ENCODE results near the gene EXOC3.
A peak's percentile ranks its signal among the peaks of the same experiment; 100 is the strongest.
"Not testable (repeated sequence)": the region's sequence is repeated elsewhere in the genome, so short reads cannot be mapped to it uniquely, and the experiment has no call there.

Gene EXOC3

DNA sequence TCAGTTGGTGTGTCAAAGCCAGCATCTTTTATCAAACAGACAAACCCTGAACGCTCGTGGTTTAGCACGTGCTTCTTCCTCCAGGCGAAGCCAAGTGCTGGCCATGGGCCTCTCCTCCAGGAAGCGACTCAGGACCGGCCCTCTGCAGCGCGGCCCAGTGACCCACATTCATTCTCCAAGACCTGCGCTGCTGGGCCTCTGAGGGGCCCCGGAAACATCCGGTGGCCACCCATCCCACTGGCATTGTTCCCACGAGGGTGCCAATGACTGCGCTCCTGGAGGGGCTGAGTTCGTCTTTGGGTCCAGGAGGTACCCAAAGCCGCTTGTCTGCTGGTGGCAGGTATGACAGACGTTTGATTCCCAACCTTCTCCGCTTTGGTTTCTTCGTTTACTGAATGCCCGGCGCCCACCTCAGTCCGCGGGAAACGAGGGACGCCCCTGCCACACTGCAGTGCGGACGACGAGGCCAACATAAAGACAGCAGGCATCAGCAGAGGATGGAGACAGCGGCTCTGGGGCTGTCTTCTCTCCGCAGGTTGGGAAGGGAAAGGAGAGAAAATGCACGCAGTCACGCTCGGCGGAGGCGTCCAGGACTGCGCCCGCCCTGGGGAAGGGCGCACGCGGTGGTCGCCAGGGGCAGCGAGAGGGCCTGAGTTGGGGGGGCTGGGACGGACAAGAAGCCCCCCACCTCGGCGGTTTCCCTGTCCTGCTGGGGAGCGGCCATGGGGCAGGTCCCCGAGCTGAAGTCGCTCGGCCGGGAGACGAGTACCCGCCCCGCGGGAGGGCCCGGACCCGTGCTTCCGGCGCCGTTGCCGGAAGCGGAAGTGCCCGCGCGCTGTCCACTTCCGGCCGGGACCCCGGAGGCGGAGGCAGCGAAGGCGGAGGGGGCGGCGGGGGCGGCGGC is at the start of gene EXOC3:
Gene EXOC3 (plus strand): TSS at position 842 of the 904 bp plus-strand sequence. CDS start 3,030 bp downstream, outside the sequence.
- peak; percentile 15 for DNase-seq

DNA sequence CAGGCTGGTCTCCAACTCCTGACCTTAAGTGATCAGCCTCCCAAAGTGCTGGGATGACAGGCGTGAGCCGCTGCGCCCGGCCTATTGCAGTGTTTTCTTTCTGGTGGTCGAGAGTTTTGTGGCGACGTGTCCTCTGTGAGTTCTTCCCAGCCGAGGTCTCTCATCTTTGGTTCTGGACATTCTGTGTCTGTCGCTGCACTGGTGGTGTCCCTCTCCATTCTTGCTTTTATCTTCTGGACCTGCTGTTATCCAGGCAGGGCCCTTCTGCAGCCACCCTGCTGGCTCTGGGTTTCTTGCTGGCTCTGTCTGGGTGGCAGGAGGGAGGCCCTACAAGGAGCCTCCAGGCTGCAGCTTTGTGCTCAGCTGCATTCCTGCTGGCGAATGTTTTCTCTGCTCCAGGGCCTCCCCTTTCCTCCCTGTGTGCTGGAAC is 49.1 kb upstream of the EXOC3 start:
- no peak for DNase-seq

DNA sequence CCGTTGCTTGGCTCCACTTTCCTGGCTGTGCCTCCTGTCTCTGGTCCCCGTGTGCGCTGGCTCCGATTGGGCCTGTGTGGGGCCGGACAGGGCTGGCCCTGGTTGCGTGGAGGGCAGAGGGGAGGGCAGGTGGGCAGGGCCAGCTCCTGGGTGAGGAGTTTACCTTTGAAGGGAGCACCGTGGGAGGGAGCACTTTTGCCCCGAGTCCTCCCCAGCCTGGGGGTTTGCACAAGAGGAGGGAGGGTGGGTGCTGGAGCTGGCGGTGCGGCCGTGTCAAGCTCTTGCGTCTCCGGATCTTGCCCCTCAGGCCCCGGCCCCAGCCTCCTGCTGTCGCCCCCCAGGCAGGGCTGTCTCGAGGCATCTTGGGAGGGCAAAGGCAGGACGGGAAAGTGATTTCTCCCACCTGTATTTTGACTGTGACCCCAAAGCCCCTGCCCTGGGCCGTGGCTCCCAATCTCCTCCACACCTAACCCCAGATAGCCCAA is 48.3 kb upstream of the EXOC3 start:
- DNase-seq, result no peak

DNA sequence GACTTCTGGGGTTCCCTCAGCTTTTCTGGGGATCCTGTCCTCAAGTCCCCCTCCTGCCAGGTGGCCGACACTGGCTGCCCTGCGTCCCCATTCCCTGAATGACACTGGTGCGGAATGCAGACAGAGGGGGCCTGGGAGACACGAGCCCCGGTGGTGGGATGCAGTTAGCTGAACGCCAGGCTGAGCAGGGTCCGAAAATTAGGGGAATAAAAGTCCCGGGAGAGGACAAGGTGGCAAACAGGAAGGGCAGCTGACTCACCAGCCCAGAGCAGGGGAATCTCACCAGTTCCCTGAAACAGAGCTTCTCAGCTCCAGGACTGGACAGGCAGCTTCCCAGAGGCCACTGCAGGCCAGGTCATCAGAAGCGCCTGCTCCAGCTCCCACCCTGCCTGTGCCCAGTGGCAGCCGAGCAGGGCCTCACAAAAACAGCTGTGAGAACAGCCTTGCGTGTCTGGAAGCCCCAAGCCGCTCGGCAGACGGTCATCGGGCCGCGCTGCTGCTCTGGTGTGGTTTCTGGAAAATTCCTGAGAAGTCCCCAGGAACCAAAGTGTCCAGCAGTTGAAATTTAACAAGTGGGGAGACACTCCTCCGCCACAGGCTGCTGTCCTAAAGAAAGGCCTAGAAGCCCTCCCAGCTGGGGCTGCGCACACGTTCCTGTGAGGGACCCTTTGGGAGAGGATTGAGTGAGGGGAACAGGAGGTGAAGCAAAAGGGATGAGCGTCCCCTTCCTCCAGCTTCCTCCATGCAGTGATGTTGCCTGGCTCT is 47.6 kb upstream of the EXOC3 start:
- DNase-seq, result no peak

DNA sequence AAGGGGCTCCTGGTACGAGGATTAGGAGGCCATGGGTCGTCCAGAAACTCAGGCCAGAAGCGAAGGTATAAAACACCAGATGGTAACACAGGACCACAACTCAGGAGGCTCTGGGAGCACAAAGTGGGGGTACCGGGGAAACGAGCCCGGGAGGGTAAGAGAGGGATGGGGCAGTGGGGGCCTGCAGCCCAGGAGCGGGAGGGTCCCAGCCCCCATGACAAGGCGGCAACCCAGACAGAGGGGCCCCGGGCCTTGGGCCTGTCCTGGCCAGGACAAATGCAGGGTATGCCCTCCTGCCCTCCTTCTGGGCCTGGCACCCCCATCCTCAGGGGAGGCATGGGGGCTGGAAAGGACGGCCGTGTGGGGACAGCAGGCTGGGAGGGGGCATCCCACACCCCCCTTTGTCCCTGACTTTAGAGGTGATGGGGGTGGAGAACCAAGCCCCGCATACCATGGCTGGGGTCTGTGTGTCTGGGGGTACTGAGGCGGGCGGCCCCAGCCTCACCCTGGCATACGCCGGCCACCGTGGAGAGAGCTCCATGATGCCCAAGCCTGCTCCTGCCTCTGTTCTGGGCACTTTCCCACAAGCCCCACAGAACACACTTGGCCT is 47.0 kb upstream of the EXOC3 start:
- no peak for DNase-seq

DNA sequence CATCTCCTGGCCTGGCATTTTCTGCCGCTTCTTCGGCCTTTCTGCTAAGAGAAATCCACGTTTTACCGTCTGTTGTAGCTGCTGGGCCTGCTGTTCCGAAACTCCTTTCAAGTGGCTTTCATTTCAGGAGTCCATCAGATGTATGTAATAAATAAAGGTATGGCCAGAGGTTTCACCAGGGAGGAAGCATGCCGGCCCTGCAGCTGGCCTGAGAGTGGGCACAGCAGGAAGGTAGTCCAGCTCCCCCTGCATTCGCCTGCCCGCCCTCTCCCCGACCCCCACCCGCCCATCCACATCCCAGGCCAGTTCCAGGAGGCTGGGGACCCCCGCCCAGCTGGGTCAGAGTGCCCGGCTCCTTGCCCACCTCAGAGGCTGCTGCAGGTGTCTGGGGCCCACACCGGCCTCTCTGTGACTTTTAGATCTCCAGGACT is 46.4 kb upstream of the EXOC3 start:
- DNase-seq, result no peak

DNA sequence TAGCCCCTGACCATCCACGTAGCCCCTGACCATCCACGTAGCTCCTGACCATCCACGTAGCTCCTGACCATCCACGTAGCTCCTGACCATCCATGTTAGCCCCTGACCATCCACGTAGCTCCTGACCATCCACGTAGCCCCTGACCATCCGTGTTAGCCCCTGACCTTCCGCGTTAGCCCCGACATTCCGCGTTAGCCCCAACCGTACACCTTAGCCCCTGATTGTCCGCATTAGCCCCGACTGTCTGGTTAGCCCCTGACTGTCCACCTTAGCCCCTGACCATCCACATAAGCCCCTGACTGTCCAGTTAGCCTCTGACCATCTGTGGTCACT is 44.9 kb upstream of the EXOC3 start:
- DNase-seq, result not testable (repeated sequence)

DNA sequence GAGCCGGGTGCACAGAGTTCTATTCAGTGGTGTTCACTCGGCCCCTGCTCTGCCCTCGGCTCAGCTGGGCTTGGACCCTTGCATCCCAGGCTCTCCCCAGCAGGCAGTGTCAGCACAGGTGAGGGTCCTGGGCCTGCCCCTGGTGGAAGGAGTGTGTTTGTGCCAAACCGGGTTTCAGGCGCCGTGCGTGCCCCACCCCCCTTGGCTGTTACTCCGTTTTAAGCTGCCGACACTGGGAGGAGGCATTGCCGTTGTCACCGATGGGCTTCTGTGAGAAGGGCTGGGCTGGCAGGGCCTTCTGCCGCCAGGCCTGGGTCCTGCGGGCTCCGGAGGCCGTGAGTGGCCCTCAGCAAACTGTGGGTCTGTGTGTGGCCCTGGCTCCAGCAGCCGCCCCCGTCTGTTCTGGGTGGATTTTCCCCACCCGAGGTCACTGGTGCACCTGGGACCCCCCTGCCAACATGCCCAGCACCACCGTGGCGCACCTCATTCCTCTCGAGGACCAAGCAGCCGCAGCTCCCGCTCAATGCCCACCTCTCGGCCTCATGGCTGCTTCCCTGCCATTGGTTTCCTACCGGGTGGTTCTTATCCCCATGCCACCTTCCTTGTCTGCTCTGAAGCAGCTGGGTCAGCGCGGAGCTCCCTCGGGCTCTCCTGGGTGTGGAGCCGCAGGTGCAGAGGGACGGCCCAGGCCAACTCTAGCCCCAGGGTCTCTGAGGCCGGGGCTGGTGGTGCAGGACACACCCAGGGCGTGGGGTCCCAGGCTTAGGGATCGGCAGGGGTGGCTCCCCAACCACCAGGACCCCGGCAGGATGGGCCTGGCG is 44.3 kb upstream of the EXOC3 start:
- no peak for DNase-seq

DNA sequence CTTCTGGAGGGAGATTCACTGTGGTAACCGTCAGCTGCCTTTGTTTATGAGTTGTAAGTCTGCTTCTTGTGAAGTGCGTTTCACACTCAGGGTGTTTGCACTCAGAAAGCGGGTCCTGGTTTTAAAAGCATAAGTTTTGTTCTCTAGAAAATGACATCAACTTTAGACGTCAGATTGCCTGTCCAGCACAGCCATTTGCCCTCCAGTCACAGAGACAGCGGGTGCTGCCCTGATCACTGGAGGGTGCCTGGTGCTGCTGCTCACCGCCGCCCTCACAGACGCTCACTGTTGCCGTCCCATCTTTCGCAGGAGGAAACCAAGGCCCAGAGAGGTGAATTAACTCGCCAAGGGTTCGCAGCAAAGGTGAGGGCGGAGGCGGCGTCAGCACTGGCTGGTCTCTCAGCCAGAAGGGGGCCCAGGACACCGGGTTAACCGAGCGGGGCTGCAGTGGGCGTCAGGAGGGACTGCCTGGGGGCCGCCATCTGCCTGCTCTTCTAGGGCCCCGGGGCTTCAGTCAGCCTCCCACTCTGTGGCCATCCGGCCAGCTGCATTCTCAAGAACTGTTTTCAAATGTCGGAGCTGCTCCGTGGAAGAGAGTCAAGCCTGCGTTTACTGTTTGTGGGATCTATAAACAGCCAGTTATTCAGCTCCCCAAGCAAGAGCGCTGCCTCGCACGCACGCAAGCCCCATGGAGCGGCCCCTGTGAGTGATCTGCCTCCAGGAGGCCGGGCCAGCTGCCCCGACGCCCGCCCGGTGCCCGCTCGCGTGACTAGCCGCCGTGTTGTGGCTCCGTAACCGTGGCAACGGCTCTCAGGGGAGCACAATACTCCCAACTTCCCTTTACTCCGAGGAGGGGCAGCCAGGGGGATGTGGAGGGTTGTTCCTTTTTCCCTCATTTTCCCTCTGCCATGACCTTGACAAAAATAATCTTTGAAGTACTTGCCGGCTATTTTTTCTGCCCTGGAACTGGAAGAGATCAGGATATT is 43.4 kb upstream of the EXOC3 start:
- DNase-seq, result peak; percentile 93

DNA sequence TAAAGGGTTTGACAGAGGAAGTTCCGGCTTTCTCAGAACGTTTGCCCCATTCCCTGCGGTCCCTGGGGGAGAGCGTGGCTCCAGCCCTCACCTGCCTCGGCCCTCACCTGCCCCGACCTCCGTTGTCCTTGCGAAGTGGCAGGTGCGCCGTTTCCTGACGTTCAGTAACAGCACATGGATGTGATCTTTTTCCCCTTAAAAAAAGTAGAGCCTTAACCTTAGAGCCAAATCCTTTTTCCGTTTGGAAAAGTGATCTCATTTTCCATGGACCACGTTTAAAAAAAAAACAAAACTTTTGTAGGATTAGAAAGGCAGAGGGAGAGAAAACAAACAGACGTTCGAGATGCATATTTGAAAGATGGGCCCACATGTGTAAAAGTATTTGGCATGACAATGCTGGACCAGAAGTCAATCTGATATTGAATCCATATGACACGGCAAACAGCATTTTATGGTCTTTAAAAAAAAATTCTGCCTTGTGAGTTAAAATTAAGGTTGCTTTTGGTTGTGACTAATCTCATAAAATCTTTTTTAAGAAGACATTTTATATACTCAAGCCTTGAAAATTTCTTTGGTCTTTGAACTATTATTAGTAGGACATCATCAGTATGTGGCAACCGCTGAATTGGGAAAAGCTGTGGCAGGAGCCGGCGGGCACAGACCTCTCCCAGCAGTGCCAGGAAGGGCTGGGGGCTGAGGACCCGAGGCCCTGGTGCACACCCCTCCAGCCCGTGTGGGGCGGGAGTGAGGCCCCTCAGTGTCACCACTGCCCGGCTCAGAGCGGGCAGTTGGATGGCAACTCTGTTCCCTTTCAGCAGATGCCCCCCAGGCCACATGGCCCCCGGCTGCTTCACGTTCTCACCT is 42.5 kb upstream of the EXOC3 start:
- DNase-seq, result no peak

DNA sequence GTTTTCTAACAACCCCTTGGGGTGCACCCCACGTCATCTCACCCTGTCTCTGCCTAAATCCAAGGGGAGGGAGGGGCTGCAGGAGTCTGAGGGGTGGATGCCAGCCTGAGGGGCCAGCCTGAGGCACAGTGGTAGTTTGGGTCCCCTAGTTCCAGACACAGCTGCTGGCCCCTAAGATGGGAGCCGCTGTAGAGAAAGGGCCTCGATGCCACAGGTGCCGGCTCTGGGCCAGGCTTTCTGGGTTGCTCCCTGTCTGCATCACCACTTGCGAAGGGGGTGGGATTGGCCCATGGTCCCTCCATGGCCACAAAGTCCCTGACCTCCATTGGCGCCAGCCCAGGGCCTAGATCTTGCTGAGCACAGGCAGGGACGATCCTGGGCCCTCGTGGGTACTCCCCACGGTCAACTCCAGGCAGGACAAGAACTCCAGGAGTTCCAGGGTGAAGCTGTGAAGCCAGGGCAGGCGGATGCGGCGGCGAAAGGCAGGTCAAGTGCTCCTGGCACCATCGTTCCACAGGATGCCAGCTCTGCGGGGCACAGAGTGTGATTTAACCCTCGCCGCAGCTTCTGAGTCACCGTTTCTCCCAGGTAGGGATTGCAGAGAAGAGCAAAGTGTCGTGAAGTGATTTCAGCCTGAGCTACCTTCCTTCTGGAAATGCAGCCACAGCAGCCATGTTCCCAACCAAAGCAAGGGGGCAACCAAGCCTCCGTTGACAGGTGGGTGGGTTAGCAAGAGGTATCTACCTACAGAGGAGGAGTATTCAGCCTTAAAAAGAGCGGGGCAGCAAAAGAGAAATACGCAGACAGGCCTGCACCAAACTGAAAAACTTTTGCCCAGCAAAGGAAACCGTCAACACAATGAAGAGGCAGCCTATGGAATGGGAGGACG is 41.6 kb upstream of the EXOC3 start:
- no peak for DNase-seq

DNA sequence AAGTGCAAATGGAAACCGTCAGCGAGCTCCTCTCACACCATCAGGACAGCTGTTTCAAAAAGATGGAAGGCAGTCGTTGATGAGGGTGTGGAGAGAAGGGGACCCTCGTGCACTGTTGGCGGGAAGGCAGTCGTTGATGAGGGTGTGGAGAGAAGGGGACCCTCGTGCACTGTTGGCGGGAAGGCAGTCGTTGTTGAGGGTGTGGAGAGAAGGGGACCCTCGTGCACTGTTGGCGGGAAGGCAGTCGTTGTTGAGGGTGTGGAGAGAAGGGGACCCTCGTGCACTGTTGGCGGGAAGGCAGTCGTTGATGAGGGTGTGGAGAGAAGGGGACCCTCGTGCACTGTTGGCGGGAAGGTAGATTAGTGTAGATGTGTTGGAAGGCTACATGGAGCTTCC is 40.8 kb upstream of the EXOC3 start:
- DNase-seq, result not testable (repeated sequence)

DNA sequence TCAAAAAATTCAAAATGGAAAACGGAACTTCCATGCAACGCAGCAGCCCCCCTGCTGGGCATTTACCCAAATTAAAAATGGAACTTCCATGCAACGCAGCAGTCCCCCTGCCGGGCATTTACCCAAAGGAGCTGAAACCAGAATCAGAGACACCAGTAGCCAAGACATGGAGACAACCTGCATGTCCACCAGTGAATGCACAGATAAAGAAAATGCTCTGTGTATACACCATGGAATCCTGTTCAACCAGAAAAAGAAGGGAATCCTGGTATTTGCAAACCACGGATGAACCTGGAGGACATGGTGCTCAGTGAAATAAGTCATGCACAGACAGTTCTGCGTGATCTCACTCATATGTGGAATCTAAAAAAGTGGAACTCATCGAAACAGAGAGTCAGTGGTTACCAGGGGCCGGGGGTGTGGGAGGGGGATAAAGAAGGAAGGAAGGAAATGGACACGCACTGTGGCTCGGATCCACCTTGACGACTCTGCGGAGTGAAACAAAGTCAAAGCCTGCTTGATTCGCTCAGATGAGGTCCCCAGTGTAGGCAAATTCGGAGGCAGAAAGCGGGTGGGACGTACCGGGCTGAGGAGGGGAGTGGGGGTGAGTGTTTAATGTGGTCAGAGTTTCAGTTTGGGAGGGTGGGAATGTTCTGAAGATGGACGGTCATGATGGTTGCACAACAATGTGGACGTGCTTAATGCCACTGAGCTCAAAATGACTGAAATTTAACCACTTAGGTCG is 40.2 kb upstream of the EXOC3 start:
- no peak for DNase-seq

DNA sequence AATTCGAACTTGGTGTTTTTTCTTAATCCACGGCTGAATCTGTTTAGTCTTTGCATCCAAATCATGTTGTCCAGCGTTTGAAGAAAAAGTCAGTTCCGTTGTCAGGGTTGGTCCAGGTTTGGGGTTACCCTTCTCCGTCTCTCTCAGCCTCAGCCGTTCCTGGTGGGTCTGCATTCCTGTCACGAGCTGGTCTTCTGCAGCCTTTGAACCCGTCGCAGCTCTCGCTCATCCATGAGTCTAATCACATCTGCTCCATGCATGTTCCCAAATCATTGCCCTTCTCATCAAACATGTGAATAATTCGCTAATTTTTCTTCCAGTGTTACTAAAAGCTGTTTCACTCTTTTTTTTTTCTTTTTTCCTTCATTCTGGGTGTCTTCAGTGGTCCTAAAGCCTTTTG is 39.0 kb upstream of the EXOC3 start:
- DNase-seq, result no peak

DNA sequence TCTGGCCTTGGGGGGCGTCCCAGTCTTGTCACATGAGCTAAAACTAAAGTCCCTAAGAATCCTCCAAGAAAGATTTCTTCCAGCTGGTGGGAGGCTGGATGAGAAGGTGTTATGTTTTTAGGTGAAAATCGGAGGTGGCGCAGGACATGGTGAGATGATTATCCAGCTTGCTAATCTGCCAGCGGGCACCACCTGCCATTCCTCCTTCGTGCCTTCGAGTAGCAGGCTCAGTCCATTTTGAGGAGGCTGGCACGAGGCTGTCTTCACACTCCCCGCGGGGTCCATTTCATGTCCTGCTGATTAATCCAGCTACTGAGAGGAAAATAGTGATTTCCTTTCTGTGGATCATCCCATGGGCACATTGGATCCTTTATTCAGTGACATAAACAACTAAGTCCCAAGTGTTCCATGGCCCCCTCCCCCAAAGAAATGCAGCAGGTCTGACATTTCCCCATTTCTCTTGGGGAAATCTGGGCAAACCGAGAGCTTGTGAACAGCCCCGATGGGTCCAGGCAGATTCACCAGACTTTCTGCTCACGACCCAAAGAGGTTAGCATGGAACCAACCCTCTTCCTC is 38.2 kb upstream of the EXOC3 start:
- DNase-seq, result no peak

DNA sequence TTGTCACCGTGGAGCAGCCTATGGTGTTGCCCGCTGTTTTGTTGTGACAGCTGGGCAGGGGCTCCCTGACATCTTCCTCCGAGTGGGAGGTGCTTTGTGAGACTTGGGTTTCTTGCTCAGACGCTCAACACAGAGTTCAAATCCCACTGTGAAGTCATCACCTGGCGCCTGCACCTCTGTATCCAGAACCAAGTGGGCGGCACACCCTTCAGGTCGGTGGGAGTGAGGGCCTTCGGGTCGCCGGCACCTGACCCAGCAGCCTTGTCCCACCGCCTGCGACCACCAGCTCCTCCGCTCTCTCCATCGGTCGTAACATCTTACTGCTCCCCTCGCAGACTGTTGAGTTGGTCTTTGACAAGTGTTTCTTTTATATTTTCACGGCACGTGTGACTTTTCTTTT is 37.6 kb upstream of the EXOC3 start:
- DNase-seq, result no peak

DNA sequence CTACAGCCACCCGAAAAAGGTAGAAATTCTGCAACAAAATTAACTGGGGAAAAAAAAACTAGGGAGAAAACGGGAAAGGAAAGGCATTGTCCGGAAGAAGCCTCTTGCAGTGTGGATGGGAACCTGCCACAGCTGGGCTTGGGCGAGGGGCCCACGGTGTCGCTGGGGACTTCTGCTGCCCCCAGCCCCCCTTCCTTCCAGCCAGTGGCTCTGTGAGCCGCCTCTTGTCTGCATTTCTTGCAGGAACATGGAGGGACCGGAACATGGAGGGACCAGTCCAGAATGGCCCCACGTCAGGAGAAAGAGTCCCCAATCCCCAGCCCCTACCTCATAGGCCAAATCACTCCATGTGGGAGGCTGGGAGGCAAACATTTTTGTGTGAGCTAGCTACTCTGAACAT is 36.9 kb upstream of the EXOC3 start:
- DNase-seq, result no peak

DNA sequence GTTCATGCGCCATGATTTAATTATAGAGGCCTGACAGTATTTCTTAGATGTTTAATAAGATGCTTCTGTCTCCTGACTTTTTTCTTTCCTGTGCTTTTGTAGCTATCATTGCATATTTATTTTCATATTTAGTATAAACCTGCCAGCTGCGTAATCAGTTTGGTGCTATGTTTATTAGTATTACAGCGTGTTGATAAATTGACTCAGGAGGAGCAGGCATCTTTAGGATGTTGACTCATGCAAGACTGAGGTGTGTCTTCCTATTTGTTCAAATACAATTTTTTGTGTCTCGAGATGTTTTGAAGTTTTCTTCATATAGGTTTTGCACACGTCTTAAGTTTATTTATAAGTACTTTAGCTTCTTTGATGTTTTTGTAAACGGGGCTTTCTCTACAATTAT is 35.9 kb upstream of the EXOC3 start:
- no peak for DNase-seq

Measured in SIG-M5 (cell line).